ENCODE measurements around the gene MRPL14.

The MRPL14 gene

GRCh38 chr6:44074813-44075646 lies 52.2 kb downstream of the MRPL14 start:
- Histone ChIP-seq H3K4me2 (ENCODE audit: low read length) (no peak overlapping the region), H3K4ac (ENCODE audit: low read depth, low read length) (no peak overlapping the region), H2BK5ac (ENCODE audit: low read length) (no peak overlapping the region), H3K9ac (ENCODE audit: low read length) (no peak overlapping the region), H3K4me1 (ENCODE audit: control insufficient read depth, low read depth, low read length) (peaks cover 4% of the 10 kb centered on the region), H3K79me1 (ENCODE audit: low read length) (no peaks in the 10 kb centered on the region), H3K56ac (ENCODE audit: low read length) (no peak overlapping the region), H3K27ac (ENCODE audit: low read depth, low read length) (no peak overlapping the region), H2BK15ac (replicated peaks; ENCODE audit: low read depth) (no peak overlapping the region), H3K36me3 (ENCODE audit: control insufficient read depth, insufficient read depth, low read length) (no peaks in the 10 kb centered on the region), H3K18ac (ENCODE audit: low read length) (no peak overlapping the region), H3K23ac (ENCODE audit: low read length) (no peak overlapping the region), H2AK5ac (ENCODE audit: low read length) (peak overlapping the region; percentile 18), H2BK120ac (ENCODE audit: low read depth, low read length) (no peak overlapping the region), H4K8ac (ENCODE audit: low read depth, low read length) (no peak overlapping the region), H4K5ac (ENCODE audit: low read length) (no peak overlapping the region), H3K27me3 (ENCODE audit: insufficient read depth, low read length, poor library complexity) (no peaks in the 10 kb centered on the region), H3K4me3 (ENCODE audit: low read length) (no peak overlapping the region), H3K79me2 (ENCODE audit: control insufficient read depth, insufficient read depth, low read length) (no peaks in the 10 kb centered on the region)
- DNase-seq = no peak
- no CpG with 5 or more reads among the region's 9 CpGs for WGBS (ENCODE audit: extremely low coverage, insufficient coverage, low lambda C conversion rate)

DNA sequence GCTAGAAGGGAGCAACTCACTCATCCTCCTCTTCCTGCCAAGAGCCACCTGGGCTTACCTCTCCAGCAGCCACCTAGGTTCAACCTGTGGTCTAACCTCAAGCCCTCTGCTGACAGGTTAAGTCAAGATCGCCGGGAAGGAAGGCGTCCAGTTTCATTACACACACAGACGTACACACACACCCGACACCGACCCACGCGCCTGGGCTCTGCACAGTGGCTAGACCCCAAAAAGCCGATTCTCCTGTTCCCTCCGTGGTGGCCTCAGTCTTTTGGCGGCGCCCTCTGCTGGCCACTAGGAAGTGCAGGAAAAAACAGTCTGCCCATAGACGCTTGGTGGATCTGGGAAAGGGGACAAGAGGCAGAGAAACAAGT lies 52.8 kb downstream of the MRPL14 start:
- Histone ChIP-seq H3K23ac (ENCODE audit: low read length) (no peak overlapping the region), H2BK5ac (ENCODE audit: low read length) (no peak overlapping the region), H2AK5ac (ENCODE audit: low read length) (no peak overlapping the region), H3K4me2 (ENCODE audit: low read length) (no peak overlapping the region), H3K27ac (ENCODE audit: low read depth, low read length) (no peak overlapping the region), H2BK15ac (replicated peaks; ENCODE audit: low read depth) (no peak overlapping the region), H3K27me3 (ENCODE audit: insufficient read depth, low read length, poor library complexity) (no peaks in the 10 kb centered on the region), H3K36me3 (ENCODE audit: control insufficient read depth, insufficient read depth, low read length) (no peaks in the 10 kb centered on the region), H3K4me1 (ENCODE audit: control insufficient read depth, low read depth, low read length) (peaks cover 4% of the 10 kb centered on the region), H3K18ac (ENCODE audit: low read length) (no peak overlapping the region), H3K56ac (ENCODE audit: low read length) (peak overlapping the region; percentile 91), H3K4me3 (ENCODE audit: low read length) (no peak overlapping the region), H3K79me2 (ENCODE audit: control insufficient read depth, insufficient read depth, low read length) (no peaks in the 10 kb centered on the region), H2BK120ac (ENCODE audit: low read depth, low read length) (no peak overlapping the region), H3K79me1 (ENCODE audit: low read length) (no peaks in the 10 kb centered on the region), H4K5ac (ENCODE audit: low read length) (no peak overlapping the region), H3K9ac (ENCODE audit: low read length) (no peak overlapping the region), H4K8ac (ENCODE audit: low read depth, low read length) (no peak overlapping the region), H3K4ac (ENCODE audit: low read depth, low read length) (no peak overlapping the region)
- no CpG with 5 or more reads among the region's 13 CpGs for WGBS (ENCODE audit: extremely low coverage, insufficient coverage, low lambda C conversion rate)
- DNase-seq = peak; percentile 83

DNA sequence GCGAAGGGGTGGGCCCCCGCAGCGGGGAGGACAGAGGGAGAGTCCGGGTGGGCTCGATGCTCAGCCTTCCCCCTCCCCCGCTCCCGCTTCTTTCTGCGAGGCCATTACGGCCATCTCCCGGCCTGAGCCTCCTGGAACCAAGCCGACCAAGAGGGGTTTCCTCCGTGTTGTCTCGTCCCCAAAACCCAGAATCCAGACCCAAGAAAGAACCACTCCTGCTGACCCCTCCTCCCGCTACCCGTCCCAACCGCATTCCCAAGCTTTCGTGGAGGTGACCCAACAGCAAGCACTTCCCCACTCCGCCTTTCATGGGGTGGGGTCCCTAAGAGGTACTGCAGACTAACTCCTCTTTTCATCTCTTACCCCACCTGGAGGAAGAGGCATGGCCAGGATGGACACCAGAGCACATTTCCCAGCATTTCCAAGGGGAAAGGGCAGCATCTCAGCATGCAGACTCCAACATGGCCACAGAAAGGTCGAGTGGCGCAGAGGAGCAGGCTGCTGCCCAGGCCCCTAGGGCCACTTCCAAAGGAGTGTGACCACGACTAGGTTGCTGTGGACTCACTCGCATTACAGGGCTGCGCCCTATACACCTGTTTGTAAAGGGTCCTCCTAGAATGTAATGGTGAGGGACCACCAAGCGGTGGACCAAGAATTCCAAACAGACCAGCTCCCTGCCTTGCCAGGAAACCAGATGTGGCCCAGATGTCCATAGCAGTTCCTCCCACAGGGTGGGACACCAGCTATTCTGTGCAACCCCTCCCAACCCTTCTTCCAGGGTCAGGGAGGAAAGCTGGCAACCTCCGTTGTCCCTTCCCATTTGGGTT lies 53.4 kb downstream of the MRPL14 start:
- H4K5ac ChIP-seq (ENCODE audit: low read length) = no peak overlapping the region
- H3K4me1 ChIP-seq (ENCODE audit: control insufficient read depth, low read depth, low read length) = peaks cover 4% of the 10 kb centered on the region
- WGBS (ENCODE audit: extremely low coverage, insufficient coverage, low lambda C conversion rate) = no CpG with 5 or more reads among the region's 25 CpGs
- H3K9ac ChIP-seq (ENCODE audit: low read length) = peak overlapping the region; percentile 81
- no peaks in the 10 kb centered on the region for H3K27me3 ChIP-seq (ENCODE audit: insufficient read depth, low read length, poor library complexity)
- no peaks in the 10 kb centered on the region for H3K79me2 ChIP-seq (ENCODE audit: control insufficient read depth, insufficient read depth, low read length)
- peak overlapping the region; percentile 24 for H2AK5ac ChIP-seq (ENCODE audit: low read length)
- peak overlapping the region; percentile 54 for H3K4me3 ChIP-seq (ENCODE audit: low read length)
- DNase-seq = peak; percentile 75
- H3K4me2 ChIP-seq (ENCODE audit: low read length) = peak overlapping the region; percentile 96
- H2BK5ac ChIP-seq (ENCODE audit: low read length) = peak overlapping the region; percentile 27
- no peak overlapping the region for H4K8ac ChIP-seq (ENCODE audit: low read depth, low read length)
- peak overlapping the region; percentile 74 for H3K4ac ChIP-seq (ENCODE audit: low read depth, low read length)
- H3K56ac ChIP-seq (ENCODE audit: low read length) = peak overlapping the region; percentile 91
- no peaks in the 10 kb centered on the region for H3K36me3 ChIP-seq (ENCODE audit: control insufficient read depth, insufficient read depth, low read length)
- no peak overlapping the region for H3K23ac ChIP-seq (ENCODE audit: low read length)
- no peaks in the 10 kb centered on the region for H3K79me1 ChIP-seq (ENCODE audit: low read length)
- H2BK15ac ChIP-seq (replicated peaks; ENCODE audit: low read depth) = no peak overlapping the region
- no peak overlapping the region for H3K27ac ChIP-seq (ENCODE audit: low read depth, low read length)
- H2BK120ac ChIP-seq (ENCODE audit: low read depth, low read length) = no peak overlapping the region
- peak overlapping the region; percentile 85 for H3K18ac ChIP-seq (ENCODE audit: low read length)

DNA sequence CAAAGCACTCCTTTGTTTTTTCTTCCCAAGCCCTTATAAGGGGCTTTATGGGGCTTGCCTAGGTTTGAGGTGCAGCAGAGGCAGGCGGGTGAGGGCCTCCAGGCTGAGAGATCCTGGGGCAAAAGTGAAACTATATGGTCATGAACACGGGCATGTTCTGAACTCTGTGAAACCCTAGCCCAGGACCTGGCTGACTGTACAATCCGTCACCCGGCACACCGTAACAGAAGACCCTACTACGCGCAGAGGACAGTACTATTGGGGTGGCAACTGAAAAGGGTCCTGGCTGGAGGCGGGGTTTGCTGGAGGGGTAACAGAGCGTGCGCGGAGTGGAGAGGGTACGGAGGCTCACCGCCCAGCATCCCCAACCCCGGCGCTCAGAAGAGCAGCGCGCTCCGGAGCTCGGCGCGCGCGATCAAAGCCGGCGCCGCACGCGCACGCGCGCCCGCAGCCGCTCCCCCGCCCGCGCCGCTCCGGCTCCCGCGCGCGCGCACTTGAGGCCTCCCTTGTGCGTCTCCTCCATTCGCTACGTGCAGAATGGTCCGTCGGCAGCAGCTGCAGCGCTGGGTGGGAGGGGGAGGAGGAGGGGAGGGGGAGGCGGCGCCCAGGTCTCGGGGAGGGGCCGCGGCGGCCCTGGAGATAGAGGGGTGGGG lies 54.2 kb downstream of the MRPL14 start:
- Histone ChIP-seq H3K4me2 (ENCODE audit: low read length) (peak overlapping the region; percentile 71), H3K18ac (ENCODE audit: low read length) (peak overlapping the region; percentile 85), H3K56ac (ENCODE audit: low read length) (peak overlapping the region; percentile 91), H3K23ac (ENCODE audit: low read length) (no peak overlapping the region), H2AK5ac (ENCODE audit: low read length) (no peak overlapping the region), H3K36me3 (ENCODE audit: control insufficient read depth, insufficient read depth, low read length) (no peaks in the 10 kb centered on the region), H2BK15ac (replicated peaks; ENCODE audit: low read depth) (no peak overlapping the region), H3K4me3 (ENCODE audit: low read length) (no peak overlapping the region), H3K27me3 (ENCODE audit: insufficient read depth, low read length, poor library complexity) (no peaks in the 10 kb centered on the region), H2BK5ac (ENCODE audit: low read length) (no peak overlapping the region), H3K9ac (ENCODE audit: low read length) (peak overlapping the region; percentile 58), H3K27ac (ENCODE audit: low read depth, low read length) (no peak overlapping the region), H4K8ac (ENCODE audit: low read depth, low read length) (no peak overlapping the region), H3K79me1 (ENCODE audit: low read length) (no peaks in the 10 kb centered on the region), H2BK120ac (ENCODE audit: low read depth, low read length) (no peak overlapping the region), H3K4me1 (ENCODE audit: control insufficient read depth, low read depth, low read length) (peaks cover 6% of the 10 kb centered on the region), H3K4ac (ENCODE audit: low read depth, low read length) (peak overlapping the region; percentile 74), H4K5ac (ENCODE audit: low read length) (no peak overlapping the region), H3K79me2 (ENCODE audit: control insufficient read depth, insufficient read depth, low read length) (no peaks in the 10 kb centered on the region)
- no CpG with 5 or more reads among the region's 55 CpGs for WGBS (ENCODE audit: extremely low coverage, insufficient coverage, low lambda C conversion rate)
- peak; percentile 91 for DNase-seq

DNA sequence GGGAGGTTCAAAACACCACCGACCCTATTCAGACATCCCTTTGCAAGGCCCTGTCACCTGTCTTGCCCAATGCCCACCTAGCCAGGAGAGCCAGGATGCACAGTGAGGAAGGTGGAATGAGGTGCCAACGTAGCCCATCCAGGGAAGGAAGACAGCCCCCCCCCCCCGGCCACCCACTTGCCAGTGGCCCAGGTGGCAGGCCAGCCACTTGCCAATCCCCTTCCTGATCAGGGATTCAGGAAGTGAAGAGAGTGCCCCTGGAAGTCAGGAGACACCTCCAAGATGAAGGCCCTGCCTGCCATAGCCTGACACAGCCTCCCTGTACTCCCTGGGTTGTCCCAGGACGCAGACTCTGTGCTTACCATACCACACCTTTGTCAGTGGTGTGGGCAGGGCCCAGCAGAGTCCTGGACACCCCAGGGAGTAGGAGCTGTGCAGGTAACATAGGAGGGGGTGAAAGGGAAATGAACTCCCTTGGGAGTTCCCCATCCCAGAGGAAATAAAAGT lies 54.7 kb downstream of the MRPL14 start:
- no peak overlapping the region for H2AK5ac ChIP-seq (ENCODE audit: low read length)
- H2BK15ac ChIP-seq (replicated peaks; ENCODE audit: low read depth) = no peak overlapping the region
- WGBS (ENCODE audit: extremely low coverage, insufficient coverage, low lambda C conversion rate) = no CpG with 5 or more reads among the region's 4 CpGs
- no peak overlapping the region for H3K9ac ChIP-seq (ENCODE audit: low read length)
- H3K56ac ChIP-seq (ENCODE audit: low read length) = no peak overlapping the region
- H3K18ac ChIP-seq (ENCODE audit: low read length) = no peak overlapping the region
- H3K4me1 ChIP-seq (ENCODE audit: control insufficient read depth, low read depth, low read length) = peaks cover 8% of the 10 kb centered on the region
- H2BK5ac ChIP-seq (ENCODE audit: low read length) = no peak overlapping the region
- no peaks in the 10 kb centered on the region for H3K79me2 ChIP-seq (ENCODE audit: control insufficient read depth, insufficient read depth, low read length)
- H2BK120ac ChIP-seq (ENCODE audit: low read depth, low read length) = no peak overlapping the region
- H3K27ac ChIP-seq (ENCODE audit: low read depth, low read length) = no peak overlapping the region
- H3K4ac ChIP-seq (ENCODE audit: low read depth, low read length) = no peak overlapping the region
- H3K36me3 ChIP-seq (ENCODE audit: control insufficient read depth, insufficient read depth, low read length) = no peaks in the 10 kb centered on the region
- no peak overlapping the region for H3K4me3 ChIP-seq (ENCODE audit: low read length)
- H4K5ac ChIP-seq (ENCODE audit: low read length) = no peak overlapping the region
- no peak overlapping the region for H3K4me2 ChIP-seq (ENCODE audit: low read length)
- DNase-seq = no peak
- H3K27me3 ChIP-seq (ENCODE audit: insufficient read depth, low read length, poor library complexity) = no peaks in the 10 kb centered on the region
- no peaks in the 10 kb centered on the region for H3K79me1 ChIP-seq (ENCODE audit: low read length)
- no peak overlapping the region for H3K23ac ChIP-seq (ENCODE audit: low read length)
- no peak overlapping the region for H4K8ac ChIP-seq (ENCODE audit: low read depth, low read length)

Measured in mesendoderm (in vitro differentiated cells).